ENCODE results near the gene AXL. TPM values are rescaled to one million over a fixed set of nuclear protein-coding genes. Genes with fewer than 3 reads are reported as not detected.

Gene AXL
- total and polyA plus RNA-seq, 9 of the 15 experiments (the other 6 are each of a cell fraction or from before 2014, with no cell fraction given), result 0.80 to 6.6 (median 1.6) TPM

- Histone ChIP-seq H4K20me1 (replicated peaks; ENCODE audit: control insufficient read depth, insufficient read depth, low read length) (no peaks in the 10 kb centered on the region), H3K9me1 (ENCODE audit: control insufficient read depth, insufficient read depth, low read length) (no peaks in the 10 kb centered on the region), H3K9ac (ENCODE audit: insufficient read depth in 1 of 2, low read depth in 2 of 2, low read length in 2 of 2) (no peak overlapping the region), H3K27ac (ENCODE audit: extremely low read depth, low read depth, low read length) (no peak overlapping the region), H2AFZ (ENCODE audit: low read depth, low read length) (no peak overlapping the region), H3K79me2 (ENCODE audit: control insufficient read depth, insufficient read depth, low read length) (no peaks in the 10 kb centered on the region), H3K36me3 (ENCODE audit: control insufficient read depth, insufficient read depth, low read length) (no peaks in the 10 kb centered on the region), H3K4me1 (replicated peaks in 1 of 2; ENCODE audit: control insufficient read depth in 2 of 2, insufficient read depth in 2 of 2, low read length in 2 of 2) (peaks cover 3 to 5% of the 10 kb centered on the region in 2 experiments; a peak in 4 of 5 replicates), H3K27me3 (ENCODE audit: control insufficient read depth in 2 of 2, insufficient read depth in 2 of 2, low read length in 2 of 2) (peaks cover 6 to 13% of the 10 kb centered on the region in 2 experiments; a peak in 4 of 5 replicates), H3K4me2 (ENCODE audit: insufficient read depth, low read length) (no peak overlapping the region), H3K4me3 (no peak overlapping the region), H3K9me3 (replicated peaks; ENCODE audit: control insufficient read depth, insufficient read depth, low read depth, low read length) (no peaks in the 10 kb centered on the region)
- ChIA-PET CTCF (ENCODE audit: low intra/inter-chr PET ratio) (no interaction called here), POLR2A (no interaction called here)
- FAIRE-seq, result no peak
- in situ Hi-C loops (cut with MboI), result no loop called here
- no TSS peak for BruUV-seq (replicated peaks)
- intact Hi-C loops (cut with micrococcal nuclease), result no loop called here
- no peak for DNase-seq (ENCODE audit: extremely low read depth in 1 of 4, low spot score in 3 of 4)
- no peak for ATAC-seq
- 13% methylated on average over 3 of the region's 3 CpGs for WGBS (ENCODE audit: insufficient coverage, low coverage, missing lambda C conversion rate)
- TF ChIP-seq DIDO1 (tag; IDR thresholded peaks at IDR 0.05; ENCODE audit: low read depth) (no peak), CREM (IDR thresholded peaks at IDR 0.05; ENCODE audit: low read depth) (no peak), FOXP1 (CRISPR knock-in tag; IDR thresholded peaks at IDR 0.05) (no peak), FOXJ3 (CRISPR knock-in tag; IDR thresholded peaks at IDR 0.05) (no peak), ZNF79 (CRISPR knock-in tag; IDR thresholded peaks at IDR 0.05; ENCODE audit: low read depth) (no peak), FOXM1 (IDR thresholded peaks at IDR 0.05; ENCODE audit: low read depth) (no peak), FOXM1 (CRISPR knock-in tag; IDR thresholded peaks at IDR 0.05; ENCODE audit: low read depth) (no peak), HIVEP1 (CRISPR knock-in tag; IDR thresholded peaks at IDR 0.05) (no peak), NUFIP1 (IDR thresholded peaks at IDR 0.05; ENCODE audit: partially characterized antibody) (no peak), POLR3G (IDR thresholded peaks at IDR 0.05; ENCODE audit: extremely low read depth, insufficient read length, insufficient replicate concordance) (no peak)
- TF ChIP-seq, protein P1, sequence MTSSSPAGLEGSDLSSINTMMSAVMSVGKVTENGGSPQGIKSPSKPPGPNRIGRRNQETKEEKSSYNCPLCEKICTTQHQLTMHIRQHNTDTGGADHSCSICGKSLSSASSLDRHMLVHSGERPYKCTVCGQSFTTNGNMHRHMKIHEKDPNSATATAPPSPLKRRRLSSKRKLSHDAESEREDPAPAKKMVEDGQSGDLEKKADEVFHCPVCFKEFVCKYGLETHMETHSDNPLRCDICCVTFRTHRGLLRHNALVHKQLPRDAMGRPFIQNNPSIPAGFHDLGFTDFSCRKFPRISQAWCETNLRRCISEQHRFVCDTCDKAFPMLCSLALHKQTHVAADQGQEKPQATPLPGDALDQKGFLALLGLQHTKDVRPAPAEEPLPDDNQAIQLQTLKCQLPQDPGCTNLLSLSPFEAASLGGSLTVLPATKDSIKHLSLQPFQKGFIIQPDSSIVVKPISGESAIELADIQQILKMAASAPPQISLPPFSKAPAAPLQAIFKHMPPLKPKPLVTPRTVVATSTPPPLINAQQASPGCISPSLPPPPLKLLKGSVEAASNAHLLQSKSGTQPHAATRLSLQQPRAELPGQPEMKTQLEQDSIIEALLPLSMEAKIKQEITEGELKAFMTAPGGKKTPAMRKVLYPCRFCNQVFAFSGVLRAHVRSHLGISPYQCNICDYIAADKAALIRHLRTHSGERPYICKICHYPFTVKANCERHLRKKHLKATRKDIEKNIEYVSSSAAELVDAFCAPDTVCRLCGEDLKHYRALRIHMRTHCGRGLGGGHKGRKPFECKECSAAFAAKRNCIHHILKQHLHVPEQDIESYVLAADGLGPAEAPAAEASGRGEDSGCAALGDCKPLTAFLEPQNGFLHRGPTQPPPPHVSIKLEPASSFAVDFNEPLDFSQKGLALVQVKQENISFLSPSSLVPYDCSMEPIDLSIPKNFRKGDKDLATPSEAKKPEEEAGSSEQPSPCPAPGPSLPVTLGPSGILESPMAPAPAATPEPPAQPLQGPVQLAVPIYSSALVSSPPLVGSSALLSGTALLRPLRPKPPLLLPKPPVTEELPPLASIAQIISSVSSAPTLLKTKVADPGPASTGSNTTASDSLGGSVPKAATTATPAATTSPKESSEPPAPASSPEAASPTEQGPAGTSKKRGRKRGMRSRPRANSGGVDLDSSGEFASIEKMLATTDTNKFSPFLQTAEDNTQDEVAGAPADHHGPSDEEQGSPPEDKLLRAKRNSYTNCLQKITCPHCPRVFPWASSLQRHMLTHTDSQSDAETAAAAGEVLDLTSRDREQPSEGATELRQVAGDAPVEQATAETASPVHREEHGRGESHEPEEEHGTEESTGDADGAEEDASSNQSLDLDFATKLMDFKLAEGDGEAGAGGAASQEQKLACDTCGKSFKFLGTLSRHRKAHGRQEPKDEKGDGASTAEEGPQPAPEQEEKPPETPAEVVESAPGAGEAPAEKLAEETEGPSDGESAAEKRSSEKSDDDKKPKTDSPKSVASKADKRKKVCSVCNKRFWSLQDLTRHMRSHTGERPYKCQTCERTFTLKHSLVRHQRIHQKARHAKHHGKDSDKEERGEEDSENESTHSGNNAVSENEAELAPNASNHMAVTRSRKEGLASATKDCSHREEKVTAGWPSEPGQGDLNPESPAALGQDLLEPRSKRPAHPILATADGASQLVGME (CRISPR knock-in tag; IDR thresholded peaks at IDR 0.05), result no peak
- TF ChIP-seq, protein P2, sequence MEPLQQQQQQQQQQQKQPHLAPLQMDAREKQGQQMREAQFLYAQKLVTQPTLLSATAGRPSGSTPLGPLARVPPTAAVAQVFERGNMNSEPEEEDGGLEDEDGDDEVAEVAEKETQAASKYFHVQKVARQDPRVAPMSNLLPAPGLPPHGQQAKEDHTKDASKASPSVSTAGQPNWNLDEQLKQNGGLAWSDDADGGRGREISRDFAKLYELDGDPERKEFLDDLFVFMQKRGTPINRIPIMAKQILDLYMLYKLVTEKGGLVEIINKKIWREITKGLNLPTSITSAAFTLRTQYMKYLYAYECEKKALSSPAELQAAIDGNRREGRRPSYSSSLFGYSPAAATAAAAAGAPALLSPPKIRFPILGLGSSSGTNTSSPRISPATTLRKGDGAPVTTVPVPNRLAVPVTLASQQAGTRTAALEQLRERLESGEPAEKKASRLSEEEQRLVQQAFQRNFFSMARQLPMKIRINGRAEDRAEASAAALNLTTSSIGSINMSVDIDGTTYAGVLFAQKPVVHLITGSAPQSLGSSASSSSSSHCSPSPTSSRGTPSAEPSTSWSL (CRISPR knock-in tag; IDR thresholded peaks at IDR 0.05; ENCODE audit: borderline replicate concordance), result no peak
Observed at GRCh38 chr19:41187884-41188279, 31.1 kb upstream of the AXL start.
